ENCODE results near the gene PTPN14.

The PTPN14 gene

DNA sequence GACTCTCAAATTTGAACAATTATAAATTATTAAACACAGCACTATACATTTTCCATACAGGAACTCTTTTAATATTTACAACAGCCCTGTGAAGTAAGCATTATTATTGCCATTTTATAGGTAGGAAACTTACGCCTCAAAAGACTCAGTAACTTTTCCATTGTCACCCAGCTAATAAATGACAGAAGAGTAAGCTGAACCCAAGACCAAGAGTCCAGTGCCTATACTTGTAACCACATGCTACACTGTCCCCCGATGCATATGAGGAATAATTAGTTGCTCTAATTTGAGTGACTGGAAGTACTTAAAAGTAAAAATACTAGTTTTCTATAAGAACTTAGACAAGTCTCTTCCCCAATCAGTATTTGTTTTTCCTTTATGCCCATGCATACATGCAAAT lies 88.5 kb downstream of the PTPN14 start:
- H3K4me3 ChIP-seq (ENCODE audit: control insufficient read depth, low read depth, low read length): no peak overlapping the region
- TF ChIP-seq, protein P1, sequence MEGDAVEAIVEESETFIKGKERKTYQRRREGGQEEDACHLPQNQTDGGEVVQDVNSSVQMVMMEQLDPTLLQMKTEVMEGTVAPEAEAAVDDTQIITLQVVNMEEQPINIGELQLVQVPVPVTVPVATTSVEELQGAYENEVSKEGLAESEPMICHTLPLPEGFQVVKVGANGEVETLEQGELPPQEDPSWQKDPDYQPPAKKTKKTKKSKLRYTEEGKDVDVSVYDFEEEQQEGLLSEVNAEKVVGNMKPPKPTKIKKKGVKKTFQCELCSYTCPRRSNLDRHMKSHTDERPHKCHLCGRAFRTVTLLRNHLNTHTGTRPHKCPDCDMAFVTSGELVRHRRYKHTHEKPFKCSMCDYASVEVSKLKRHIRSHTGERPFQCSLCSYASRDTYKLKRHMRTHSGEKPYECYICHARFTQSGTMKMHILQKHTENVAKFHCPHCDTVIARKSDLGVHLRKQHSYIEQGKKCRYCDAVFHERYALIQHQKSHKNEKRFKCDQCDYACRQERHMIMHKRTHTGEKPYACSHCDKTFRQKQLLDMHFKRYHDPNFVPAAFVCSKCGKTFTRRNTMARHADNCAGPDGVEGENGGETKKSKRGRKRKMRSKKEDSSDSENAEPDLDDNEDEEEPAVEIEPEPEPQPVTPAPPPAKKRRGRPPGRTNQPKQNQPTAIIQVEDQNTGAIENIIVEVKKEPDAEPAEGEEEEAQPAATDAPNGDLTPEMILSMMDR (conservative IDR thresholded peaks at IDR 0.05; ENCODE audit: control insufficient read depth, insufficient read depth, low read depth, low read length): no peak
- DNase-seq (ENCODE audit: low read depth): no peak

DNA sequence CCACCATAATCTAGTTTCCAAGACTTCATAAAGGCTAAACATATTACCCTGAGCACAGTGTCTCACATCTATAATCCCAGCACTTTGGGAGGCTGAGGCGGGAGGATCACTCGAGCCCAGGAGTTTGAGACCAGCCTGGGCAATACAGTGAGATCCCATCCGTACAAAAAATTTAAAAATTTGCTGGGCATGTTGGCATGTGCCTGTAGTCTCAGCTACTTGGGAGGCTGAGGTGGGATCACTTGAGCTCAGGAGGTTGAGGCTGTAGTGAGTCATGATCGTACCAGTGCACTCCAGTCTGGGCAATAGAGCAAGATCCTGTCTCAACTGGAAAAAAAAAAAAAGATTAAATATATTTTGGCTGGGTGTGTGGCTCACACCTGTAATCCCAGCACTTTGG lies 90.1 kb downstream of the PTPN14 start:
- TF ChIP-seq, protein P1 (conservative IDR thresholded peaks at IDR 0.05; ENCODE audit: control insufficient read depth, insufficient read depth, low read depth, low read length): no peak

DNA sequence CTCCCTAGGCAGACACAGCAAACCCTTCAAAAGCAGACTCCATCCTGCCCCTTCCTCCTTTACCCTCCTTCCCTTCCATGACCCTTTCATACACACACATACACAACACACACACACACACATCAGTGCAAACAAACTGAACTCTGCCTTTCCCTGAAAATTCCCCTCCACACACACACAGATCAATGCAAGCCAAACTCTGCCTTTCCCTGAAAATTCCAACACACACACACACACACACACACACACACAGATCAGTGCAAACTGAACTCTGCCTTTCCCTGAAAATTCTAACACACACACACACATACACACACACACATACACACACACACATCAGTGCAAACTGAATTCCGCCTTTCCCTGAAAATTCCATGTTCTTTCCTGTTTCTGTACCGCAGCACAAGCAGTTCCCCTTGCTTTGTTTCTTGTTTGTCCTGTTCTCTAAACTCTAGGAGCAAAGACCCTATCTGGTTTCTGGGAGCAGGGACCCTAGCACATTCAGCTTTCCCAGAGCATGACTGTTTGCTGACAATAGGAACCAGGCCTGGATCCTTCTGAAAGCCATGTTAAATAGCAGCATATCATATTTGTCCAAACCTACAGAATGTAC lies 91.0 kb downstream of the PTPN14 start:
- TF ChIP-seq, protein P1 (conservative IDR thresholded peaks at IDR 0.05; ENCODE audit: control insufficient read depth, insufficient read depth, low read depth, low read length): no peak
- no peak overlapping the region for H3K4me3 ChIP-seq (ENCODE audit: control insufficient read depth, low read depth, low read length)
- no peak for DNase-seq (ENCODE audit: low read depth)

More for the DNA sequence above, 90.1 kb downstream of the PTPN14 start:
- no peak for DNase-seq (ENCODE audit: low read depth)
- no peak overlapping the region for H3K4me3 ChIP-seq (ENCODE audit: control insufficient read depth, low read depth, low read length)

DNA sequence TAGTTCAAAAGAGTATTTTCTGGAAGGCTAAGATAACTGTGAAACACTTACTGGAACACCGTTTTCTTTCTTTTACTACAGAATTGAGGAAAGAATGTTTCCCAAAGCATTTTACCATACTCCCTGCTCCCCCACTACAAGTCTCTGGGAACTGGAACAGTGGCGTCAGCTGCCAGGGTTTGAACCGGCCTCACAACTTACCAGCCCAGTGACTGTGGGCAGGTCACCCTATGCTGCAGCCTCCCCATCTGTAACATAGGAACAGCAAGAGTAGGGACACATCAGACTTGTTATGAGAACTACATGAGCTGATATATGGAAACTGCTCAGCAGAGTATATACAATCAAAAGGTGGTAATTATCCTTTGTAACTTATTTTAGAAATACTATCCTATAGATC lies 91.5 kb downstream of the PTPN14 start:
- TF ChIP-seq, protein P1 (conservative IDR thresholded peaks at IDR 0.05; ENCODE audit: control insufficient read depth, insufficient read depth, low read depth, low read length): no peak
- DNase-seq (ENCODE audit: low read depth): no peak
- H3K4me3 ChIP-seq (ENCODE audit: control insufficient read depth, low read depth, low read length): no peak overlapping the region

DNA sequence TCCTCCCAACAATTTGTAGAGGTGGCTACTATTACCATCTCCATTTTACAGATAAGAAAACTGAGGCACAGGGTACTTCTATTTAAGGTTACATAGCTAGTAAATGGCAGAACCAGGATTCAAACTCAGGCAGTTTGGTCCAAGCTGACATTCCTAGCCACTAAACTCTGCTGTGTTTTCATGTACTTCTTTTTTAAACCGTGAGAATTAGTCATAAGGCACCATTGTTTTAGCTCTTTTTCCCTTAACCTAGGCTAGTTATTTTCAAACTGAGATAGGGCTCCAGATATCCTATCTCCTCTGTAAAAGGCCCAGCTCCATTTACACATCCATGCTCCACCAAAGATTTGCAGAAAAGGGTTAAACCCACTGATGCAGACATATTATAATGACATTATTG lies 92.9 kb downstream of the PTPN14 start:
- H3K4me3 ChIP-seq (ENCODE audit: control insufficient read depth, low read depth, low read length): no peak overlapping the region
- DNase-seq (ENCODE audit: low read depth): no peak
- TF ChIP-seq, protein P1 (conservative IDR thresholded peaks at IDR 0.05; ENCODE audit: control insufficient read depth, insufficient read depth, low read depth, low read length): no peak

DNA sequence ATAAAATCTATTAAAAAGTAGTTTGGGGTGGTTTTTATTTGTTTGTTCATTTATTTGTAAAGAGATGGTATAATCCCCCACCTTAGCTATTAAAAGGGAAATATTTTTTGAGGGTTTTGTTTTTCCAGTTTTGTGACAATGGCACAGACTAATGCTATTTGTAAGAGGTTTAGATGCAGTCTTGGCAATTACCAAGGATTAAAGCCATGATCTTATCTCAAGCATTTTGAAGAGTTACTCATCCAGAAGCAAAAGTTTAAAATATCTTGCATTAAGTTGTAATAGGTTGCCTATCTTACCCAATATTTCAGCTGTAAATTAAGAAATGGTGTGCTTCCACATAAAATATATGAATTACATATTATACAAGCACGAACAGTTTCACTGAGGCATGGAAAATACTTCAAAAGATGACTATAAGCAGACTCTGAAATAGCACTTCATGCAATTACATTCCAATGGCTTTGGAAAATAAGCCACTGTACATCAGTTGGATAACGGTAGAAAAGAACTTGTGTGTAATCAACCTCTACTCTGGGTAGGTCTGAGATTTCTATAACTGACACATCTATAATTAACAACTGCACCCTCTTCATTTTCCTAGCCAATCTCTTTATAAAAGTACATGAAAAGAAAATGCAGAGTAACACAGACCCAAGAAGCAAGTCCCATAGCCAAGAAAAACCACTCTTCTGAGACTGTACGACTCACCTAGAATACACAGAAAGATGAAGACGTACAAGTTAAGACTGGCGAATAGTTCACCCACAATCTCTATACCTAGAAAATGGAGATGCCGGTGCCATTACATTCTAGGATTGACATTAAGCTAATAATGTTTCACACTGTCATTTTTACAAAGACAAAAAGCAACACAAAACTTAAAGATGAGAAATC lies 95.2 kb downstream of the PTPN14 start:
- H3K4me3 ChIP-seq (ENCODE audit: control insufficient read depth, low read depth, low read length): no peak overlapping the region
- DNase-seq (ENCODE audit: low read depth): no peak
- TF ChIP-seq, protein P1 (conservative IDR thresholded peaks at IDR 0.05; ENCODE audit: control insufficient read depth, insufficient read depth, low read depth, low read length): no peak
